ENCODE data around the gene ARPC1A.

DNA sequence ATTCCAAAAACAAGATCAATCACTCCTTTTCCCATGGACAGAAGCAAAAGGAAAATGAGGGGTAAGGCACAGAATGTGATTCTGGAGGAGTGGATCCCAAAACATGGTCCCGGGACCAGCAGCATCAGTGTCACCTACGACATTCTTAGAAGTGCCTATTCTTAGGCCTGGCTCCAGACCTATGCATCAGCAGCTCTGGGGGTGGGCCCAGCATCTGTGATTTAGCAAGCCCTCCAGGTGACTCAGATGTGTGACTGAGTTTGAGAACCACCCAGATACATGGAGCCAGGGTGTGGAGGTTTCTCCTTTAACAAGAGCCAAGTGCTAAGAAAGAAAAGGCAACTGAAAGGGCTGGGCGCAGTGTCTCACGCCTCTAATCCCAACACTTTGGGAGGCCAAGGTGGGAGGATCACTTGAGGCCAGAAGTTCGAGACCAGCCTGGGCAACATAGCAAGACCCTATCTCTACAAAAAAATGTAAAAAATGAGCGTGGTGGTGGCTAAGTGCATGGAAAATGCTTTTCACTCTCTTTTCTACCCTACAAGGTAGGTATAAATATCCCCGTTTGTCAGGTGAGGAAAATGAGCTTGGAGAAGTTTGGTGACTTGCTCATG is 17.1 kb upstream of the ARPC1A start:
- TF ChIP-seq POLR2AphosphoS5 (IDR thresholded peaks at IDR 0.05) (no peak), POLR2A (IDR thresholded peaks at IDR 0.05) (no peak), CTCF (IDR thresholded peaks at IDR 0.05) (no peak), EP300 (IDR thresholded peaks at IDR 0.05) (no peak)
